Measurements from ENCODE around the gene INTS2.
"Not testable (repeated sequence)": the region's sequence is repeated elsewhere in the genome, so short reads cannot be mapped to it uniquely, and the experiment has no call there.

INTS2 gene

DNA sequence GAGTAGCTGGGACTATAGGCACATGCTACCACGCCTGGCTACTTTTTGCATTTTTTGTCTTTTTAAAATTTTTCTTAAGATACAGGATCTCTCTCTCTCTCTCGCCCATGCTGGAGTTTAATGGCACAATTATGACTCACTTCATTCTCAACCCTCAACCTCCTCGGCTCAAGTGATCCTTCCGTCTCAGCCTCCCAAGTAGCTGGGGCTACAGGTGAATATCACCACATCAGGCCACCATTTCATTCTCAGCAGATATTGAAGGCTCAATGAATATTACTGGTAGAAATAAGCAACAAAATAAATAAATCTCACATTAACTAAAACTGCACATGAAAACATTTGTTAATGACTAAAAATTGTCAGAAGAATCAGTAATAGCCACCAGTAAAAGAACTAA is 106.1 kb downstream of the INTS2 start:
- DNase-seq, result no peak

DNA sequence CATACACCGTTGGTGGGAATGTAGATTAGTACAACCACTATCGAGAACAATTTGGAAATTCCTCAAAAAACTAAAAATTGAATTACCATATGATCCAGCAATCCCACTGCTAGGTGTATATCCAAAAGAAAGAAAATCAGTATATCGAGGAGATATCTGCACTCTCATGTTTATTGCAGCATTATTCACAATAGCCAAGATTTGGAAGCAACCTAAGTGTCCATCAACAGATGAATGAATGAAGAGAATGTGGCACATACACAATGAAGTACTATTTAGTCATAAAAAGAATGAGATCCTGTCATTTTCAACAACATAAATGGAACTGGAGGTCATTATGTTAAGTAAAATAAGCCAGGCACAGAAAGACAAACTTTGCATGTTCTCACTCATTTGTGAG is 108.5 kb downstream of the INTS2 start:
- not testable (repeated sequence) for DNase-seq

DNA sequence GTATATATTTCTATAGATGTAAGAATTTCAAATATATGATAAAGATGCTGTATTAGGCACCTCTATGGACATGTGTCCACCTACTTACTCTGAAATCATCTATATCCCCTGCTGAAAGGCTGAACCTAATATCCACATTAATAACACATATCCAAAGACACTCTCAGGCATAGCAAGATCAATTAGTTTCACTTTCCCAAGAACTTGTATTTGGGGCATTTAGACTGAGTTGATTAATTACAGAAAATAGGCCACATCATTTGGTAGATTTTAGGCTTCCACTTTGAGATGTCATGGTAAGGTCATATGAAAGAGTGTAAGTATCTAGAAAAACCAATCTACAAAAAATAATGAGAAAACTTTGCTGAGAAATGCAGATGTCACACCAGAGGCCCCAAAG is 109.6 kb downstream of the INTS2 start:
- DNase-seq, result no peak

DNA sequence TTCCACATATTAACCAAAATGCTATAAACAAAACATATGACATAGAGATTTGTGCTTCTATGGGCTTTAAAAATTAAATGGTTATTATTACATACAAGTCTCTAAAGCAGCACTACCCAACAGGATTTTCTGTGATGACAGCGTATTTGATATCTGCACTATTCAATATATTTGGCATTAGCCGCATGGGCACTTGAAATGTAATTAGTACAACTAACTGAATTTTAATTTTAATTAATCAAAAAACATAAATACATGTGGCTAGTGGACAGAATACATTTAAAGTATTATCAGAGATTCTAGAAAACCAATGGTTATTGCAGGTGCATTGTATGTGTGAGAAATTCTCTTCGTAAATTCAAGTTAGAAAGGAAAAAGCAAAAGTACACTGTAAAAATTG is 110.3 kb downstream of the INTS2 start:
- no peak for DNase-seq

DNA sequence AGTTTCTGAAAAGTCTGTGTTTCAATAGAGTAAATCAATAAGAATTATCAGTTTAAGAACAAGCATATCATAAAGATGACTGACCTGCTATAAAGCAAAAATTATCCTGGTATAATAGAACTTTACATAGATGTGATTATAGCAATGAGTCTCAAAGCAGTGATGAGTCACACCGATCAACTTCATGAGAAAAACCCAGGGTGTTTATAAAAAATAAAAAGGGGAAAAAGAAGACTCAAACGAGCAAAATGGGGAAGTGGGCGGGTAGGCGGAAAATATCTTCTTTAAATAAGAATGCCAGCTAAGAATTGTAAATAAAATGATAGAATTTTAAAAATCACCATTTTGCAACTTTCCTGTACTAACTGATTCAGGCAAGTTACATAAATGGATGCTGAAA is 111.2 kb downstream of the INTS2 start:
- no peak for DNase-seq

DNA sequence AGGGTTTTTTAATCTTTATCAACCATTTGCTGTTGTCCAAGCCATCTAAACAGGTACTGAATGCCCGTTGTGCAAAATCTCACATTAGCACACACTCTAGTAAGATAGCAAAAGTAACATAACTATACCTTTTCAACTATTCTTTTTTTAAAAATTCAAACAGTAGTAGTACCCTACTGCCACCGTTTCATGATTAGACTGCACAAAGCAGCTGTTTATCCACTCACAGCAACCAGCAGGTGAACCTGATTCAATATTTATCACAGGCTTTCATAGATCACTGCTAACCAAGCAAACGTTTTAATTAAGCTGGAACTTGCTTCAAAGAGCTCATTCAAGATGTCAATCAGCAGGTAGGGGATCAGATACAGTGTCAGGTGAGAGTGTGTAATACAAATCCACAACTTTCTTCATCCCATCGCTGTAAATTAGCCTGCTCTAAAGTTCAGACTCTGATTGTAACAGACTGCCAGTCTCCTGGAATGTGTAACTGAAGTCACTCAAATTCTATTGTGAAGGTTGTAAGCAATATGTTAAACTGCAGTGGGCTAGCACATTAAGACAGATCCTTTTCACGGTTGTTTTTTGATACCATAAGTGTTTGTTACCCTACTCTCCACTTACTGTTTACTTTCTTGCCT is 111.8 kb downstream of the INTS2 start:
- no peak for DNase-seq
